PC-9 (cell line): ENCODE data around the gene PFKP. TPM values are rescaled to one million over a fixed set of nuclear protein-coding genes. Genes with fewer than 3 reads are reported as not detected.

ENCODE experiments used
- BruUV-seq: library from RNA; stranded (reverse); fragments of 400-500 nt; replicated peaks from 2 replicates; lab custom pipeline; 2021; lab: Mats Ljungman, UMichigan
- CTCF ChIA-PET: fragments of 300-600 bp; sonication (Branson Sonifier 250); formaldehyde crosslinking; loops from one replicate; lab custom pipeline; 2022; ENCODE audit warnings: antibody characterized with exemption; lab: Charles Lee
- POLR2A ChIA-PET: fragments of 300-600 bp; sonication (Branson Sonifier 250); formaldehyde crosslinking; loops from one replicate; lab custom pipeline; 2022; ENCODE audit warnings: antibody characterized with exemption; ENCODE audit not compliant: unreplicated experiment; lab: Charles Lee
- DNase-seq, 2 experiments: peaks; one replicate each; pipeline versions ENCODE4 v3.0.0 to v3.0.0-alpha.2; 2015 to 2022; ENCODE audit warnings: mixed read lengths in 1 of 2
- H2AFZ ChIP-seq: fragments of 200-600 bp; sonication (generic); 2 replicates; pipeline ENCODE4 v1.8.1; 2017; ENCODE audit warnings: antibody characterized with exemption
- H3F3A ChIP-seq: fragments of 200-600 bp; sonication (generic); 2 replicates; pipeline ENCODE4 v1.8.1; 2017; ENCODE audit warnings: antibody characterized with exemption, mild to moderate bottlenecking, low read depth; ENCODE audit not compliant: insufficient read depth
- H3K27ac ChIP-seq: fragments of 200-600 bp; sonication (generic); 2 replicates; pipeline ENCODE4 v1.6.1; 2016; ENCODE audit warnings: mixed run types
- H3K27me3 ChIP-seq: fragments of 200-600 bp; sonication (generic); 2 replicates; pipeline ENCODE4 v1.6.1; 2016; ENCODE audit warnings: low read depth, mixed run types; ENCODE audit not compliant: insufficient read depth
- H3K36me3 ChIP-seq: fragments of 200-600 bp; sonication (generic); 2 replicates; pipeline ENCODE4 v1.6.1; 2016; ENCODE audit warnings: low read depth, mixed run types
- H3K4me1 ChIP-seq: fragments of 200-600 bp; sonication (generic); replicated peaks from 2 replicates; pipeline ENCODE4 v1.6.1; 2016; ENCODE audit warnings: mixed run types; ENCODE audit not compliant: insufficient read depth
- H3K4me2 ChIP-seq: fragments of 200-600 bp; sonication (generic); 2 replicates; pipeline ENCODE4 v1.6.1; 2017; ENCODE audit warnings: mixed run types
- H3K4me3 ChIP-seq: fragments of 200-600 bp; sonication (generic); 2 replicates; pipeline ENCODE4 v1.6.1; 2016; ENCODE audit warnings: mixed run types
- H3K79me2 ChIP-seq: fragments of 200-600 bp; sonication (generic); 2 replicates; pipeline ENCODE4 v1.6.1; 2017; ENCODE audit warnings: low read depth, mixed run types
- H3K9me2 ChIP-seq: fragments of 200-600 bp; sonication (generic); 2 replicates; pipeline ENCODE4 v1.8.1; 2017; ENCODE audit warnings: mild to moderate bottlenecking; ENCODE audit not compliant: insufficient read depth
- H3K9me3 ChIP-seq: fragments of 200-600 bp; sonication (generic); 2 replicates; pipeline ENCODE4 v1.8.1; 2016; ENCODE audit warnings: low read depth; ENCODE audit not compliant: insufficient read depth
- H4K20me1 ChIP-seq: fragments of 200-600 bp; sonication (generic); 2 replicates; pipeline ENCODE4 v1.8.1; 2017; ENCODE audit not compliant: insufficient read depth
- CTCF ChIP-seq: fragments of 200-600 bp; sonication (generic); conservative IDR thresholded peaks from 2 replicates; pipeline ENCODE4 v1.6.1; 2017; ENCODE audit warnings: mixed run types, antibody characterized with exemption, mild to moderate bottlenecking, moderate library complexity
- EZH2 ChIP-seq: fragments of 200-600 bp; sonication (generic); IDR thresholded peaks from 2 replicates; pipeline ENCODE4 v1.8.0; 2017; ENCODE audit warnings: antibody characterized with exemption, low read depth
- intact Hi-C: fragments of 100-400 bp; cut with micrococcal nuclease; formaldehyde crosslinking; loops from one replicate; pipeline ENCODE4 v1.10.0; 2022; ENCODE audit not compliant: unreplicated experiment
- total RNA-seq: library from RNA; stranded (reverse); gene quantifications from 2 replicates; pipeline ENCODE4 v1.2.3, GENCODE V29; 2021

Gene PFKP
- total RNA-seq, 1 experiment from 2014 or later = 234 TPM

- H3K9me3 ChIP-seq = no peaks in the 10 kb centered on the region
- no peak overlapping the region for H3K4me2 ChIP-seq
- no peak for DNase-seq
- H3K4me3 ChIP-seq = no peak overlapping the region
- no peak overlapping the region for H2AFZ ChIP-seq
- no peak for TF ChIP-seq CTCF
- no peak for TF ChIP-seq EZH2
- H4K20me1 ChIP-seq = no peaks in the 10 kb centered on the region
- no peak overlapping the region for H3K27ac ChIP-seq
- H3K9me2 ChIP-seq = no peaks in the 10 kb centered on the region
- H3K27me3 ChIP-seq = no peaks in the 10 kb centered on the region
- BruUV-seq = no TSS peak
- no peaks in the 10 kb centered on the region for H3K4me1 ChIP-seq
- ChIA-PET CTCF (no interaction called here), POLR2A (no interaction called here)
- 0 out of 2 replicates have a peak, but pooled peaks cover 9% of the 10 kb centered on the region for H3K36me3 ChIP-seq
- H3F3A ChIP-seq = no peaks in the 10 kb centered on the region
- intact Hi-C loops = no loop called here
- no peaks in the 10 kb centered on the region for H3K79me2 ChIP-seq
Measured at GRCh38 chr10:3116508-3117100, 49.3 kb downstream of the PFKP start.

- Histone ChIP-seq H3K36me3 (0 out of 2 replicates have a peak, but pooled peaks cover 9% of the 10 kb centered on the region), H3K27me3 (no peaks in the 10 kb centered on the region), H3K4me2 (no peak overlapping the region), H3K79me2 (no peaks in the 10 kb centered on the region), H3F3A (no peaks in the 10 kb centered on the region), H3K4me3 (no peak overlapping the region), H3K9me3 (no peaks in the 10 kb centered on the region), H3K27ac (no peak overlapping the region), H3K4me1 (no peaks in the 10 kb centered on the region), H3K9me2 (no peaks in the 10 kb centered on the region), H4K20me1 (no peaks in the 10 kb centered on the region), H2AFZ (no peak overlapping the region)
- ChIA-PET CTCF (no interaction called here), POLR2A (no interaction called here)
- intact Hi-C loops = no loop called here
- TF ChIP-seq EZH2 (no peak), CTCF (no peak)
- DNase-seq = no peak
- BruUV-seq = no TSS peak
Measured at GRCh38 chr10:3117486-3117885, 50.1 kb downstream of the PFKP start.

- no peak for TF ChIP-seq EZH2
- TF ChIP-seq CTCF = no peak
- no TSS peak for BruUV-seq
Measured at GRCh38 chr10:3118641-3119091, 51.3 kb downstream of the PFKP start.

More at GRCh38 chr10:3118641-3119091, 51.3 kb downstream of the PFKP start:
- intact Hi-C loops = no loop called here
- H3K27me3 ChIP-seq = no peaks in the 10 kb centered on the region
- ChIA-PET POLR2A (no interaction called here), CTCF (no interaction called here)
- no peak overlapping the region for H3K4me2 ChIP-seq
- 0 out of 2 replicates have a peak, but pooled peaks cover 4% of the 10 kb centered on the region for H3K36me3 ChIP-seq
- no peaks in the 10 kb centered on the region for H3K9me2 ChIP-seq
- H4K20me1 ChIP-seq = no peaks in the 10 kb centered on the region
- no peaks in the 10 kb centered on the region for H3K9me3 ChIP-seq
- no peaks in the 10 kb centered on the region for H3F3A ChIP-seq
- no peaks in the 10 kb centered on the region for H3K4me1 ChIP-seq
- H2AFZ ChIP-seq = no peak overlapping the region
- DNase-seq = no peak
- H3K4me3 ChIP-seq = no peak overlapping the region
- no peak overlapping the region for H3K27ac ChIP-seq
- no peaks in the 10 kb centered on the region for H3K79me2 ChIP-seq
